K562 (cell line): Measurements from ENCODE around the gene EPOP. TPM values are rescaled to one million over a fixed set of nuclear protein-coding genes. Genes with fewer than 3 reads are reported as not detected.

ENCODE experiments used
- CBX2 ChIP-seq: fragments of 200-600 bp; sonication (generic); IDR thresholded peaks from one replicate; pipeline ENCODE4 v1.6.1; 2012; ENCODE audit warnings: mild to moderate bottlenecking, low read length, inconsistent platforms; ENCODE audit not compliant: insufficient read depth, poor library complexity, severe bottlenecking
- E2F5 ChIP-seq: sonication (generic); formaldehyde crosslinking; IDR thresholded peaks from 2 replicates; pipeline ENCODE4 v1.8.0; 2022; ENCODE audit warnings: mild to moderate bottlenecking, missing genetic modification reagents
- E2F8 ChIP-seq: fragments of 450-650 bp; IDR thresholded peaks from 2 replicates; pipeline ENCODE4 v1.7.1; 2018; ENCODE audit warnings: mild to moderate bottlenecking, low read depth; ENCODE audit not compliant: partially characterized antibody
- FOXM1 ChIP-seq, 2 experiments: fragments of 450-650 bp in 1 of 2; sonication (generic) in 1 of 2; formaldehyde crosslinking in 1 of 2; IDR thresholded peaks; 2 replicates each; pipeline versions ENCODE4 v1.6.1 to v1.9.0; 2017 to 2022; ENCODE audit warnings: low read depth in 2 of 2, mild to moderate bottlenecking in 2 of 2, missing genetic modification reagents in 1 of 2, moderate library complexity in 1 of 2
- HNRNPK ChIP-seq: fragments of 200-400 bp; formaldehyde crosslinking; IDR thresholded peaks from one replicate; pipeline ENCODE4 v1.6.1; 2018; ENCODE audit warnings: mild to moderate bottlenecking, low read depth, low read length; ENCODE audit not compliant: poor library complexity, severe bottlenecking
- KDM5B ChIP-seq: fragments of 200-600 bp; sonication (generic); IDR thresholded peaks from 2 replicates; pipeline ENCODE4 v1.6.1; 2012; ENCODE audit warnings: low read depth, mild to moderate bottlenecking, moderate library complexity, low read length, control low read depth, inconsistent platforms; ENCODE audit not compliant: insufficient replicate concordance
- MBD2 ChIP-seq: sonication (generic); IDR thresholded peaks from 2 replicates; pipeline ENCODE4 v1.6.1; 2016; ENCODE audit warnings: low read depth, borderline replicate concordance
- MNT ChIP-seq, 2 experiments: fragments of 450-650 bp; conservative IDR thresholded peaks; 2 replicates each; pipeline ENCODE4 v1.6.1; 2017; ENCODE audit warnings: mild to moderate bottlenecking in 2 of 2, moderate library complexity in 2 of 2
- SMAD3 ChIP-seq: fragments of 450-650 bp; formaldehyde crosslinking; conservative IDR thresholded peaks from 2 replicates; pipeline ENCODE4 v1.4.0; 2020; ENCODE audit warnings: mild to moderate bottlenecking
- XRCC5 ChIP-seq: fragments of 200-400 bp; formaldehyde crosslinking; IDR thresholded peaks from 2 replicates; pipeline ENCODE4 v1.6.1; 2017; ENCODE audit warnings: low read depth, mild to moderate bottlenecking, low read length
- polyA plus RNA-seq, 8 experiments: library from polyadenylated mRNA; depleted of rRNA in 4 of 8; stranded (reverse) in 5 of 8; unstranded in 3 of 8; fragments of >200 nt; fragmentation: Nextera tagmentation in 2 of 8; fragmentation: Illumina TruSeq in 1 of 8; extraction: Ambion mirVana in 2 of 8; extraction: Trizol in 1 of 8; gene quantifications; 2 replicates each; pipeline versions ENCODE4 v1.2.1 to v1.2.3, GENCODE V29; 2011 to 2014; ENCODE audit warnings: inconsistent platforms in 1 of 8, missing spikeins in 1 of 8
- total RNA-seq, 7 experiments: library from RNA; depleted of rRNA in 6 of 7; stranded (reverse); fragments of >200 nt in 6 of 7; fragmentation: Illumina TruSeq in 2 of 7; extraction: Trizol in 2 of 7; gene quantifications; 2 replicates each; pipeline versions ENCODE4 v1.2.1 to v1.2.3, GENCODE V29; 2011 to 2021; ENCODE audit warnings: low replicate concordance in 1 of 7
- TF ChIP-seq, protein P1 (sequence below): sonication (generic); formaldehyde crosslinking; IDR thresholded peaks from 2 replicates; pipeline ENCODE4 v1.9.0; 2022; ENCODE audit warnings: mild to moderate bottlenecking, missing genetic modification reagents
- TF ChIP-seq, protein P2 (sequence below), 3 experiments: fragments of 200-800 bp in 1 of 3; fragments of 250-450 bp in 1 of 3; fragments of 450-650 bp in 1 of 3; sonication (Bioruptor Pico) in 1 of 3; sonication (Bioruptor generic) in 1 of 3; formaldehyde crosslinking in 1 of 3; IDR thresholded peaks; 2 replicates each; pipeline versions ENCODE4 v1.6.1 to v1.8.0; 2016 to 2022; ENCODE audit warnings: mild to moderate bottlenecking in 2 of 3, missing genetic modification characterization in 2 of 3, missing compliant biosample characterization in 1 of 3, moderate library complexity in 1 of 3
- TF ChIP-seq, protein P3 (sequence below), 2 experiments: fragments of 450-650 bp in 1 of 2; sonication (generic) in 1 of 2; formaldehyde crosslinking; conservative IDR thresholded peaks; 2 replicates each; pipeline versions ENCODE4 v1.4.0 to v1.8.1; 2020 to 2022; ENCODE audit warnings: mild to moderate bottlenecking in 1 of 2, missing genetic modification reagents in 1 of 2

Gene EPOP
- total and polyA plus RNA-seq, 9 of the 15 experiments (the other 6 are each of a cell fraction or from before 2014, with no cell fraction given), result 0.41 to 10.6 (median 4.6) TPM

- TF ChIP-seq, protein P1, sequence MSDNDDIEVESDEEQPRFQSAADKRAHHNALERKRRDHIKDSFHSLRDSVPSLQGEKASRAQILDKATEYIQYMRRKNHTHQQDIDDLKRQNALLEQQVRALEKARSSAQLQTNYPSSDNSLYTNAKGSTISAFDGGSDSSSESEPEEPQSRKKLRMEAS (CRISPR knock-in tag), result peak; percentile 55; the same call in 1 of the 2 replicates
- no peak for TF ChIP-seq CBX2
- peak; percentile 43; the same call in 1 of the 2 replicates for TF ChIP-seq MBD2
- TF ChIP-seq SMAD3 (CRISPR knock-in tag), result no peak
- TF ChIP-seq, protein P2, sequence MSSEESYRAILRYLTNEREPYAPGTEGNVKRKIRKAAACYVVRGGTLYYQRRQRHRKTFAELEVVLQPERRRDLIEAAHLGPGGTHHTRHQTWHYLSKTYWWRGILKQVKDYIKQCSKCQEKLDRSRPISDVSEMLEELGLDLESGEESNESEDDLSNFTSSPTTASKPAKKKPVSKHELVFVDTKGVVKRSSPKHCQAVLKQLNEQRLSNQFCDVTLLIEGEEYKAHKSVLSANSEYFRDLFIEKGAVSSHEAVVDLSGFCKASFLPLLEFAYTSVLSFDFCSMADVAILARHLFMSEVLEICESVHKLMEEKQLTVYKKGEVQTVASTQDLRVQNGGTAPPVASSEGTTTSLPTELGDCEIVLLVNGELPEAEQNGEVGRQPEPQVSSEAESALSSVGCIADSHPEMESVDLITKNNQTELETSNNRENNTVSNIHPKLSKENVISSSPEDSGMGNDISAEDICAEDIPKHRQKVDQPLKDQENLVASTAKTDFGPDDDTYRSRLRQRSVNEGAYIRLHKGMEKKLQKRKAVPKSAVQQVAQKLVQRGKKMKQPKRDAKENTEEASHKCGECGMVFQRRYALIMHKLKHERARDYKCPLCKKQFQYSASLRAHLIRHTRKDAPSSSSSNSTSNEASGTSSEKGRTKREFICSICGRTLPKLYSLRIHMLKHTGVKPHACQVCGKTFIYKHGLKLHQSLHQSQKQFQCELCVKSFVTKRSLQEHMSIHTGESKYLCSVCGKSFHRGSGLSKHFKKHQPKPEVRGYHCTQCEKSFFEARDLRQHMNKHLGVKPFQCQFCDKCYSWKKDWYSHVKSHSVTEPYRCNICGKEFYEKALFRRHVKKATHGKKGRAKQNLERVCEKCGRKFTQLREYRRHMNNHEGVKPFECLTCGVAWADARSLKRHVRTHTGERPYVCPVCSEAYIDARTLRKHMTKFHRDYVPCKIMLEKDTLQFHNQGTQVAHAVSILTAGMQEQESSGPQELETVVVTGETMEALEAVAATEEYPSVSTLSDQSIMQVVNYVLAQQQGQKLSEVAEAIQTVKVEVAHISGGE (CRISPR knock-in tag; IDR thresholded peaks at IDR 0.05), result peak in 1 of 3 experiments; percentile 81; a peak in 2 of 6 replicates
- TF ChIP-seq MNT (conservative IDR thresholded peaks at IDR 0.05), result peak in 1 of 2 experiments; percentile 32; a peak in 1 of 4 replicates
- TF ChIP-seq FOXM1 (IDR thresholded peaks at IDR 0.05; ENCODE audit: low read depth), result no peak
- TF ChIP-seq FOXM1 (CRISPR knock-in tag; IDR thresholded peaks at IDR 0.05; ENCODE audit: low read depth), result 0 out of 2 replicates have a peak, but pooled peaks have one; percentile 37
- TF ChIP-seq, protein P3, sequence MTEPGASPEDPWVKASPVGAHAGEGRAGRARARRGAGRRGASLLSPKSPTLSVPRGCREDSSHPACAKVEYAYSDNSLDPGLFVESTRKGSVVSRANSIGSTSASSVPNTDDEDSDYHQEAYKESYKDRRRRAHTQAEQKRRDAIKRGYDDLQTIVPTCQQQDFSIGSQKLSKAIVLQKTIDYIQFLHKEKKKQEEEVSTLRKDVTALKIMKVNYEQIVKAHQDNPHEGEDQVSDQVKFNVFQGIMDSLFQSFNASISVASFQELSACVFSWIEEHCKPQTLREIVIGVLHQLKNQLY (CRISPR knock-in tag; conservative IDR thresholded peaks at IDR 0.05), result 0 out of 4 replicates have a peak, but pooled peaks of 1 of the 2 experiments have one; percentile 24
- no peak for TF ChIP-seq E2F5
- 0 out of 2 replicates have a peak, but pooled peaks have one; percentile 11 for TF ChIP-seq XRCC5
- peak; percentile 76 for TF ChIP-seq KDM5B
- no peak for TF ChIP-seq HNRNPK
- peak; percentile 26 for TF ChIP-seq E2F8
Observed at GRCh38 chr17:38702166-38702915, 27.6 kb upstream of the EPOP start (continued).
